Coronary artery (tissue), 2 donors: ENCODE measurements around the gene STARD9.
"Not testable (repeated sequence)": the region's sequence is repeated elsewhere in the genome, so short reads cannot be mapped to it uniquely, and the experiment has no call there.

Source experiments
- DNase-seq: peaks from one replicate; pipeline ENCODE4 v3.0.0-alpha.2; 2017; ENCODE audit warnings: low spot score
- H3K27ac ChIP-seq, 2 donors: fragments of 200-600 bp; sonication (generic); one replicate each; pipeline ENCODE4 v1.5.1; 2016 to 2019
- H3K4me3 ChIP-seq: fragments of 200-600 bp; sonication (generic); 2 replicates; pipeline ENCODE4 v1.5.1; 2016; ENCODE audit warnings: mild to moderate bottlenecking, moderate library complexity
- CTCF ChIP-seq: fragments of 200-600 bp; sonication (generic); IDR thresholded peaks from one replicate; pipeline ENCODE4 v1.5.1; 2019; ENCODE audit warnings: antibody characterized with exemption

STARD9 gene

GRCh38 chr15:42750306-42750705 lies 174.9 kb downstream of the STARD9 start:
- Histone ChIP-seq H3K4me3 (no peak overlapping the region), H3K27ac (no peak overlapping the region)
- no peak for TF ChIP-seq CTCF
- no peak for DNase-seq

- DNase-seq = no peak
- no peak overlapping the region for H3K27ac ChIP-seq
- TF ChIP-seq CTCF = no peak
Measured at GRCh38 chr15:42759093-42759492, 183.7 kb downstream of the STARD9 start.

GRCh38 chr15:42760759-42761158 lies 185.4 kb downstream of the STARD9 start:
- H3K4me3 ChIP-seq = no peak overlapping the region
- no peak for TF ChIP-seq CTCF
- no peak overlapping the region for H3K27ac ChIP-seq
- DNase-seq = no peak

More at GRCh38 chr15:42759093-42759492, 183.7 kb downstream of the STARD9 start:
- H3K4me3 ChIP-seq = no peak overlapping the region

- not testable (repeated sequence) for H3K27ac ChIP-seq, H3K4me3 ChIP-seq, DNase-seq
Measured at GRCh38 chr15:42761813-42762212, 186.4 kb downstream of the STARD9 start.

GRCh38 chr15:42764154-42764731 lies 188.8 kb downstream of the STARD9 start:
- not testable (repeated sequence) for DNase-seq, H3K27ac ChIP-seq, H3K4me3 ChIP-seq

- DNase-seq, H3K4me3 ChIP-seq: not testable (repeated sequence)
Measured at GRCh38 chr15:42766109-42766508, 190.7 kb downstream of the STARD9 start.

More at GRCh38 chr15:42766109-42766508, 190.7 kb downstream of the STARD9 start:
- not testable (repeated sequence) for H3K27ac ChIP-seq
